DMS 273 treated with DMSO at 0.1 percent for 48 hours (cell line): ENCODE measurements around the gene IQCF6.
"Not testable (repeated sequence)": the region's sequence is repeated elsewhere in the genome, so short reads cannot be mapped to it uniquely, and the experiment has no call there.

Source experiments
- DNase-seq: peaks from one replicate; lab custom pipeline; 2025; lab: John Stamatoyannopoulos, UW

The IQCF6 gene

DNA sequence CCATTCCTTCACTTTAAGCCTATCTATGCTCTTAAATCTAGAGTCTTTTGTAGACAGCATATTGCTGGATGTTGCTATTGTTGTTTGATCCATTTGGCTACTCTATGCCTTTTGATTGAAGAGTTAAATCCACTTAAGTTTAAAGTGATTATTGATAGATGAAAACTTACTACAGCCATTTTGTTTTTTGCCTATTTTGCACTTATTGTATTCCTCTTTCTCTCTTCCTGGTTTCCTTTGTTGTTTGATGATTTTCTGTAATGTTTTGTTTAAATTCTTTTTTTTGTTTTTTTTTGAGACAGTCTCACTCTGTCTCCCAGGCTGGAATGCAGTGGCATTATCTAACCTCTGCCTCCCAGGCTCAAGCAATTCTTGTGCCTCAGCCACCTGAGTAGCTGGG, 19.8 kb downstream of the IQCF6 start:
- DNase-seq, result no peak

GRCh38 chr3:51753763-51754750, 25.0 kb downstream of the IQCF6 start:
- DNase-seq, result not testable (repeated sequence)

- no peak for DNase-seq
Observed at GRCh38 chr3:51751287-51751686, 27.8 kb downstream of the IQCF6 start.

GRCh38 chr3:51750878-51751277, 28.2 kb downstream of the IQCF6 start:
- DNase-seq, result no peak

DNA sequence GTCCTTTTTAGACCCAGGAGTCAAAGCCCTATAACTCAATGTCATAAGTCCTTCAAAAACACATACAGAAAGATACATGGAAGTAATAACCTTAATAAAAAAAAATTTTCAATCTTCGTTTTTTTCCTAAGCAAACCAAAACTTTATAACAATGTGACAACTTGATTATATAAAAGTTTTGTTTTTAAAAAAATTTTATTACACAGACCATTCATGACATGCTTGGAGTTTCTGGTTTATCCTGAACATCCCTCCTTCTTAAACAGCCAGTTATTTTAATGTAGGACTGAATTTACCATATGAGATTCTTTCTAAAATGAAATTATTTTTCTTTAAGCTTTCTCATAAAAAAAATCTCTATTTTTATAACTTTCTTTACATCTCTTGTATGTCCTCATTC, 30.7 kb downstream of the IQCF6 start:
- no peak for DNase-seq

DNA sequence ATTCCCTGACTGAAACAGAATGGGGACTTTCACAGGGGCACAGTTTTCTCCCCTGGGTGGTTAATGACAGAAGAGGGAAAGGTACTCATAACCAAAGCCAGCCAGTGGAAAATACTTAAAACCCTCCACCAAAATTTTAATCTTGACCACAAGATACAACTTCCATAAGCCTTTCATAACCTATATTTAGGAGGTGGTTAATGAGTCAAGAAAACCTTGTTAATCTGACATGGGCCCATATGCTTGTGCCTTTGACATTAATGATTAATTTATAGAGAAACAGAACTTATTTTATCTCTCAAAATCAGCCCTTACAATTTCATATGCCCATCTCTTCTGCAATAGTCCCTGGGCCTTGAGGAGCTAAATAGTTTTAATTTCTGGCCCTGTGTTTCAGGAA, 31.2 kb downstream of the IQCF6 start:
- DNase-seq, result no peak

DNA sequence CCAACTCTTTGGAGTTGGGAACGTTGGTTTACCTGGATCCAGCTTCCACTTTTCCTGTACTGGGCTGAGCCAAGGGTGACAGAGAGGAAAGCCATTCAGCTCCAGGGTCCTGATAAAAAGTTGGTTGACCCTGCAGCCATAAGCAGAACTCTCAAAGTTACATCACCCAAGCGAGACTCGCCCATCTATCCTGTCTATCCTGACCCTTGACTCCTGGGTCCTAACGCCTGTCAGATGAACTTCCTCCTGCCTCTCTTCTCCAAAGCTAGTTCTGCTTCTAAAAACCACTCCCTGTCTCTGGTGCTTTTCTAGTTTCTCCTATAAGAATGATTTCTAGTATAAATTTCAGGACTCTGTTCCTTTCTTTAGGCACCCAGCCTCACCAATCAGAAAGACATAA, 36.1 kb downstream of the IQCF6 start:
- not testable (repeated sequence) for DNase-seq

- not testable (repeated sequence) for DNase-seq
Observed at GRCh38 chr3:51742320-51742719, 36.7 kb downstream of the IQCF6 start.

DNA sequence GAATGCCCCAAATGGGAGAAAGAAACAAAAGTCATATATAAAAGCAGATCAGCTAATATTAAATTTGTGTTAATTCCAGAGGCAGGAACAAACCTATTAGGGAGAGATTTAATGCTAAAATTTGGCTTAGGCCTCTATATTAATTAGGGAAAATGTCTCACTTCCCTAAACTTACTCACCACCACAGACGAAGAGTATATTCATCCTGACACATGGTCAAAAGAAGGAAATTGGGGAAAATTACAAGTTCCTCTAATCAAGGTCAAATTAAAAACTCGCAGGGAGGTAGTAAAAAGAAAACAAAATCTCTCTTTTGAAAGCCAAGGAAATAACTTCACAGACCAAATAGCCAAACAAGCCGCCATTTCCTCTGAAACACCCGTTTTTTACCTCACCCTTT, 39.9 kb downstream of the IQCF6 start:
- DNase-seq, result no peak

GRCh38 chr3:51735950-51736349, 43.1 kb downstream of the IQCF6 start:
- no peak for DNase-seq

GRCh38 chr3:51735039-51735438, 44.0 kb downstream of the IQCF6 start:
- no peak for DNase-seq

DNA sequence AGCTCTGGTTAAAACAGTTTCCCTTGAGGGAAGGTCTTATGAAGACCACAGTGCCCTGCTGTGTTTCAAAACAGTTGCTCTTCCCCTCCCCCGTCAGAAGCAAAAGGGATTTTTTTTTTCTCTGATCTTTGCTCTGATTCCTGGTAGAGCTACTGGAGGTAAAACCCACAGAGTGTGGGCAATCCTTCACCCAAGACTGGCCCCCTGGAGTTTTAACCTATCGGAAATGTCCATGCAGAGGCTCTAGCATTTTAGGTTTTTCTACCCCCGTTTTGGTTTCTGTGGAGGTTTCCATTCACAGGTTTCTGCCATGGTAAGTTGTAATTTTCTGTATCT, 44.5 kb downstream of the IQCF6 start:
- DNase-seq, result no peak

DNA sequence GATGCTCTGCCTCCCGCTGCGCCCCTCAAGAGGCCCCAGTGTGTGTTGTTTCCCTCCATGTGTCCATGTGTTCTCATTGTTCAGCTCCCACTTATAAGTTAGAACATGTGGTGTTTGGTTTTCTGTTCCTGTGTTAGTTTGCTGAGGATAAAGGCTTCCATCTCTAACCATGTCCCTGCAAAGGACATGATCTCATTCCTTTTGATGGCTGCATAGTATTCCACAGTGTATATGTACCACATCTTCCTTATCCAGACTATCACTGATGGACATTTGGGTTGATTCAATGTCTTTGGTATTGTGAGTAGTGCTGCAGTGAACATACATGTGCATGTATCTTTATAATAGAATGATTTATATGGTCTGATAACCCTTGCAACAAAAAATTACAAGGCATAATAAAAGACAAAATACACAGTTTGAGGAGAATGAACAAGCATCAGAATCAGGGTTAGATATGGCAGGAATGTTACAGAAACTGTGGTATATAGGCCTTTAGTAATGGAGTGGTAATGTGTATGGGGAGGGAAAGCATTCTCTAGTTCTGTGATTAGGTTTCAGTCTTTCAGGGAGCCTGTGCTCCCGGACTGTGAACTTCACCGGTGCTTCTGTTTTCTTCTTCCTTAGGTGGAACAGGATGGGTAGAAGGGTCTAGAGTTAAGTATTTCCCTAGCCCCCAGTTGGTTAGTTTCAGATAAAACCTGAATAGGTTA, 45.0 kb downstream of the IQCF6 start:
- DNase-seq, result no peak

- no peak for DNase-seq
Observed at GRCh38 chr3:51729042-51729633, 49.9 kb downstream of the IQCF6 start.
